Fibroblast of lung (primary cell): ENCODE data around the gene FUT8. TPM values are rescaled to one million over a fixed set of nuclear protein-coding genes. Genes with fewer than 3 reads are reported as not detected.

Experiments
- DNase-seq, 2 donors: peaks; one replicate each; pipeline versions ENCODE4 v3.0.0 to v3.0.0-alpha.2; 2010; ENCODE audit warnings: low read depth in 2 of 2
- H2AFZ ChIP-seq: 2 replicates; pipeline ENCODE4 v1.5.1; 2012; ENCODE audit warnings: low read length, control low read depth, inconsistent platforms
- H3K27ac ChIP-seq: 2 replicates; pipeline ENCODE4 v1.5.1; 2011; ENCODE audit warnings: low read length, control low read depth; ENCODE audit not compliant: insufficient read depth
- H3K27me3 ChIP-seq: 2 replicates; pipeline ENCODE4 v1.5.1; 2011; ENCODE audit warnings: mild to moderate bottlenecking, low read length; ENCODE audit not compliant: control insufficient read depth, insufficient read depth
- H3K36me3 ChIP-seq: 2 replicates; pipeline ENCODE4 v1.5.1; 2011; ENCODE audit warnings: low read length; ENCODE audit not compliant: control insufficient read depth, insufficient read depth
- H3K4me1 ChIP-seq: 2 replicates; pipeline ENCODE4 v1.5.1; 2011; ENCODE audit warnings: low read length; ENCODE audit not compliant: control insufficient read depth, insufficient read depth; ENCODE audit errors: extremely low read depth
- H3K4me2 ChIP-seq: 2 replicates; pipeline ENCODE4 v1.5.1; 2011; ENCODE audit warnings: low read length, control low read depth; ENCODE audit not compliant: insufficient read depth; ENCODE audit errors: extremely low read depth
- H3K4me3 ChIP-seq, 4 experiments: fragments of 200-600 bp in 1 of 4; sonication (generic) in 1 of 4; replicated peaks in 1 of 4; 2 replicates each; pipeline ENCODE4 v1.5.1; 2011 to 2016; ENCODE audit warnings: low read length in 4 of 4, low read depth in 3 of 4, mild to moderate bottlenecking in 3 of 4, control low read depth in 2 of 4, inconsistent platforms in 1 of 4, mixed read lengths in 1 of 4; ENCODE audit not compliant: insufficient read depth in 1 of 4; ENCODE audit errors: control extremely low read depth in 1 of 4
- H3K79me2 ChIP-seq: 2 replicates; pipeline ENCODE4 v1.5.1; 2012; ENCODE audit warnings: mild to moderate bottlenecking, low read length, inconsistent platforms; ENCODE audit not compliant: control insufficient read depth, insufficient read depth
- H3K9ac ChIP-seq: 2 replicates; pipeline ENCODE4 v1.5.1; 2011; ENCODE audit warnings: mild to moderate bottlenecking, low read length, control low read depth; ENCODE audit not compliant: insufficient read depth
- H3K9me3 ChIP-seq: 2 replicates; pipeline ENCODE4 v1.5.1; 2012; ENCODE audit warnings: low read depth, low read length; ENCODE audit not compliant: control insufficient read depth, insufficient read depth
- H4K20me1 ChIP-seq: 2 replicates; pipeline ENCODE4 v1.5.1; 2011; ENCODE audit warnings: low read length; ENCODE audit not compliant: control insufficient read depth, insufficient read depth; ENCODE audit errors: extremely low read depth
- CTCF ChIP-seq, 2 donors: IDR thresholded peaks in 1 of 2; conservative IDR thresholded peaks in 1 of 2; 1 replicate in 1 of 2; 2 replicates in 1 of 2; pipeline ENCODE4 v1.5.1; 2011 to 2012; ENCODE audit warnings: low read length in 2 of 2, control low read depth in 1 of 2, inconsistent platforms in 1 of 2, low read depth in 1 of 2, mild to moderate bottlenecking in 1 of 2
- EZH2 ChIP-seq: IDR thresholded peaks from 2 replicates; pipeline ENCODE4 v1.5.1; 2012; ENCODE audit warnings: low read length, control low read depth, mild to moderate bottlenecking; ENCODE audit errors: missing control alignments
- polyA plus RNA-seq, 2 donors: library from polyadenylated mRNA; depleted of rRNA in 1 of 2; stranded (reverse) in 1 of 2; unstranded in 1 of 2; fragments of >200 nt; gene quantifications; 2 replicates each; pipeline ENCODE4 v1.2.1, GENCODE V29; 2011 to 2012; ENCODE audit warnings: missing spikeins in 1 of 2
- total RNA-seq: library from RNA; depleted of rRNA; stranded (reverse); fragments of >200 nt; gene quantifications from 2 replicates; pipeline ENCODE4 v1.2.1, GENCODE V29; 2014

FUT8 gene
- total and polyA plus RNA-seq, 2 donors (not counting 1 experiment from before 2014, with no cell fraction given), result 51.4 to 95.8 TPM

DNA sequence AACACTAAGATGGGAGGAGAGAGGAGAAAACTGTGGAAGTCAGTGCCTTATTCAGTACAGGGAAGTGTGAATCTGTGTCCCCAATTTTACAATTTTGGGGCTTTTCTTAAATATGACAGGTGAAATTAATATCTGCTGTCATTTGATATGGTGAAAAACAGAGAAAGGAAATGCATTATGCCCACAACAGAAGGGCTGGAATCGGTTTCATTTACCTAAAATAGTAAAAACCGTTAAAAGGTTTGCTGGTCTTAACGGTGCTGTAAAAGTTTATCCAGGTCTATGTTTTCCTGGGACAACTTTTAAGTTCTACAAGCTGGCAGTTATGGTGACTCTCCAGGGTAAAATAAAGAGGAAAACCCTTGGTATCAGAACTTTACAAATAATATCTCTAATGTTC, 310.8 kb downstream of the FUT8 start:
- Histone ChIP-seq H3K9me3 (no peaks in the 10 kb centered on the region), H3K9ac (no peak overlapping the region), H3K27ac (no peak overlapping the region), H3K36me3 (no peaks in the 10 kb centered on the region), H3K4me2 (no peak overlapping the region), H3K4me3 (no peak overlapping the region), H3K4me1 (no peaks in the 10 kb centered on the region), H3K79me2 (no peaks in the 10 kb centered on the region), H2AFZ (no peak overlapping the region), H4K20me1 (no peaks in the 10 kb centered on the region), H3K27me3 (no peaks in the 10 kb centered on the region)
- TF ChIP-seq CTCF (conservative IDR thresholded peaks at IDR 0.05 in 1 of 2, IDR thresholded peaks at IDR 0.05 in 1 of 2; ENCODE audit: low read depth in 1 of 2, low read length in 2 of 2) (no peak), EZH2 (no peak)
- no peak for DNase-seq

- H3K27me3 ChIP-seq, result no peaks in the 10 kb centered on the region
- H3K9ac ChIP-seq, result no peak overlapping the region
- H3K36me3 ChIP-seq, result no peaks in the 10 kb centered on the region
- H3K79me2 ChIP-seq, result no peaks in the 10 kb centered on the region
- no peaks in the 10 kb centered on the region for H3K4me1 ChIP-seq
- TF ChIP-seq CTCF (conservative IDR thresholded peaks at IDR 0.05 in 1 of 2, IDR thresholded peaks at IDR 0.05 in 1 of 2; ENCODE audit: low read depth in 1 of 2, low read length in 2 of 2) (no peak), EZH2 (no peak)
- DNase-seq, result no peak
- H3K27ac ChIP-seq, result no peak overlapping the region
- no peaks in the 10 kb centered on the region for H4K20me1 ChIP-seq
- H3K4me3 ChIP-seq, result no peak overlapping the region
- no peak overlapping the region for H3K4me2 ChIP-seq
- no peak overlapping the region for H2AFZ ChIP-seq
- H3K9me3 ChIP-seq, result no peaks in the 10 kb centered on the region
Observed at GRCh38 chr14:65728604-65729003, 316.1 kb downstream of the FUT8 start.

GRCh38 chr14:65729566-65729965, 317.0 kb downstream of the FUT8 start:
- Histone ChIP-seq H4K20me1 (no peaks in the 10 kb centered on the region), H3K36me3 (no peaks in the 10 kb centered on the region), H2AFZ (no peak overlapping the region), H3K9ac (no peak overlapping the region), H3K27me3 (no peaks in the 10 kb centered on the region), H3K79me2 (no peaks in the 10 kb centered on the region), H3K4me2 (no peak overlapping the region), H3K4me1 (no peaks in the 10 kb centered on the region), H3K4me3 (no peak overlapping the region), H3K27ac (no peak overlapping the region), H3K9me3 (no peaks in the 10 kb centered on the region)
- DNase-seq, result no peak
- no peak for TF ChIP-seq CTCF (conservative IDR thresholded peaks at IDR 0.05 in 1 of 2, IDR thresholded peaks at IDR 0.05 in 1 of 2; ENCODE audit: low read depth in 1 of 2, low read length in 2 of 2)
- no peak for TF ChIP-seq EZH2
